ENCODE measurements around the gene CLCN2.

Gene CLCN2

GRCh38 chr3:184296616-184297015 is 64.8 kb downstream of the CLCN2 start:
- DNase-seq (ENCODE audit: low read depth, low spot score): no peak
